Endothelial cell of umbilical vein (primary cell): ENCODE results near the gene IFNA2. TPM values are rescaled to one million over a fixed set of nuclear protein-coding genes. Genes with fewer than 3 reads are reported as not detected.

ENCODE experiments used
- BruUV-seq: library from RNA; stranded (reverse); fragments of 400-500 nt; replicated peaks from 2 replicates; lab custom pipeline; 2021; lab: Mats Ljungman, UMichigan
- CTCF ChIA-PET: fragments of 300-600, 350-600 bp; sonication (Branson Sonifier 250); formaldehyde crosslinking; loops from one replicate; lab custom pipeline; 2021; ENCODE audit warnings: antibody characterized with exemption, inconsistent platforms; lab: Charles Lee
- POLR2A ChIA-PET: fragments of 300-600, 350-600 bp; sonication (Branson Sonifier 250); formaldehyde crosslinking; loops from one replicate; lab custom pipeline; 2021; ENCODE audit warnings: antibody characterized with exemption, inconsistent platforms; lab: Charles Lee
- DNase-seq: peaks from one replicate; pipeline ENCODE4 v3.0.0-alpha.2; 2011; ENCODE audit warnings: low read depth, low spot score
- FAIRE-seq: peaks from 2 replicates; lab custom pipeline; 2011; peaks lifted over from hg19 to GRCh38; lab: Jason Lieb, UNC
- H2AFZ ChIP-seq: 2 replicates; pipeline ENCODE4 v1.6.0; 2012; ENCODE audit warnings: low read depth, low read length, control low read depth, inconsistent platforms
- H3K27ac ChIP-seq: 2 replicates; pipeline ENCODE4 v1.5.1; 2011; ENCODE audit warnings: low read depth, mild to moderate bottlenecking, control low read depth, low read length, moderate library complexity; ENCODE audit not compliant: insufficient read depth
- H3K27me3 ChIP-seq, 2 experiments: 2 replicates each; pipeline versions ENCODE4 v1.6.0 to v1.6.1; 2011; ENCODE audit warnings: low read length in 2 of 2, mixed read lengths in 1 of 2; ENCODE audit not compliant: control insufficient read depth in 2 of 2, insufficient read depth in 2 of 2
- H3K36me3 ChIP-seq, 2 experiments: 2 replicates in 1 of 2; 3 replicates in 1 of 2; pipeline ENCODE4 v1.5.1; 2011; ENCODE audit warnings: low read length in 2 of 2, mild to moderate bottlenecking in 1 of 2, moderate library complexity in 1 of 2; ENCODE audit not compliant: control insufficient read depth in 2 of 2, insufficient read depth in 2 of 2; ENCODE audit errors: extremely low read depth in 1 of 2
- H3K4me1 ChIP-seq: 3 replicates; pipeline ENCODE4 v1.5.1; 2011; ENCODE audit warnings: mild to moderate bottlenecking, low read length; ENCODE audit not compliant: control insufficient read depth, insufficient read depth; ENCODE audit errors: extremely low read depth
- H3K4me2 ChIP-seq: 2 replicates; pipeline ENCODE4 v1.6.1; 2011; ENCODE audit warnings: low read length, control low read depth, mixed read lengths; ENCODE audit not compliant: insufficient read depth
- H3K4me3 ChIP-seq, 3 experiments: fragments of 200-600 bp in 1 of 3; sonication (generic), shearing (Covaris generic) in 1 of 3; replicated peaks in 1 of 3; 2 replicates each; pipeline ENCODE4 v1.5.1; 2011 to 2016; ENCODE audit warnings: control low read depth in 3 of 3, low read length in 3 of 3, mild to moderate bottlenecking in 2 of 3, inconsistent platforms in 1 of 3, low read depth in 1 of 3, moderate library complexity in 1 of 3; ENCODE audit not compliant: insufficient read depth in 1 of 3
- H3K79me2 ChIP-seq: 2 replicates; pipeline ENCODE4 v1.6.0; 2012; ENCODE audit warnings: low read length, inconsistent platforms; ENCODE audit not compliant: control insufficient read depth, insufficient read depth
- H3K9ac ChIP-seq: replicated peaks from 2 replicates; pipeline ENCODE3; 2011; ENCODE audit warnings: low read length, control low read depth; ENCODE audit not compliant: insufficient read depth; ENCODE audit errors: extremely low read depth
- H3K9me1 ChIP-seq: replicated peaks from 3 replicates; pipeline ENCODE4 v1.6.0; 2011; ENCODE audit warnings: mild to moderate bottlenecking, low read length; ENCODE audit not compliant: control insufficient read depth, insufficient read depth; ENCODE audit errors: extremely low read depth
- H3K9me3 ChIP-seq: replicated peaks from 2 replicates; pipeline ENCODE4 v1.5.1; 2012; ENCODE audit warnings: low read length, inconsistent platforms; ENCODE audit not compliant: control insufficient read depth, insufficient read depth
- H4K20me1 ChIP-seq: replicated peaks from 2 replicates; pipeline ENCODE3; 2011; ENCODE audit warnings: mild to moderate bottlenecking, low read length; ENCODE audit not compliant: control insufficient read depth, insufficient read depth; ENCODE audit errors: extremely low read depth
- CTCF ChIP-seq, 2 donors: IDR thresholded peaks; 1 replicate in 1 of 2; 2 replicates in 1 of 2; pipeline ENCODE4 v1.5.1; 2011; ENCODE audit warnings: low read length in 2 of 2, mild to moderate bottlenecking in 2 of 2, moderate library complexity in 2 of 2, control low read depth in 1 of 2, inconsistent platforms in 1 of 2, low read depth in 1 of 2; ENCODE audit not compliant: insufficient read depth in 1 of 2; ENCODE audit errors: extremely low read depth in 1 of 2
- EZH2 ChIP-seq: IDR thresholded peaks from 2 replicates; pipeline ENCODE4 v1.6.1; 2012; ENCODE audit warnings: borderline replicate concordance, low read depth, mild to moderate bottlenecking, moderate library complexity, low read length, inconsistent platforms; ENCODE audit not compliant: severe bottlenecking
- FOS ChIP-seq: IDR thresholded peaks from 2 replicates; pipeline ENCODE4 v1.6.1; 2011; ENCODE audit warnings: mild to moderate bottlenecking, low read length, moderate library complexity, borderline replicate concordance; ENCODE audit not compliant: insufficient read depth
- GATA2 ChIP-seq: IDR thresholded peaks from 2 replicates; pipeline ENCODE4 v1.7.0; 2011; ENCODE audit warnings: low read depth, mild to moderate bottlenecking, moderate library complexity, mixed read lengths, low read length; ENCODE audit not compliant: insufficient read length, insufficient read depth
- MYC ChIP-seq: IDR thresholded peaks from one replicate; pipeline ENCODE4 v1.6.1; 2011; ENCODE audit warnings: mild to moderate bottlenecking, low read depth, low read length
- POLR2AphosphoS5 ChIP-seq: IDR thresholded peaks from 2 replicates; pipeline ENCODE4 v1.6.1; 2012; ENCODE audit warnings: low read depth, mild to moderate bottlenecking, control low read depth, low read length, moderate library complexity; ENCODE audit not compliant: insufficient read depth
- dilution Hi-C: fragments of 300-500 bp; cut with MboI; formaldehyde crosslinking; loops from one replicate; pipeline ENCODE4 v1.15.0; 2019; ENCODE audit warnings: low sequenced_read_pairs; ENCODE audit not compliant: extremely low pct_ligation_motif_present
- intact Hi-C: fragments of 100-400 bp; cut with micrococcal nuclease; formaldehyde crosslinking; loops from one replicate; pipeline ENCODE4 v1.10.0; 2022
- polyA plus RNA-seq, 4 experiments: library from polyadenylated mRNA; depleted of rRNA in 3 of 4; stranded (reverse) in 3 of 4; unstranded in 1 of 4; fragments of >200 nt; gene quantifications; 2 replicates each; pipeline versions ENCODE4 v1.2.1 to v1.2.3, GENCODE V29; 2011 to 2012; ENCODE audit warnings: missing spikeins in 1 of 4
- total RNA-seq: library from RNA; stranded (reverse); gene quantifications from 2 replicates; pipeline ENCODE4 v1.2.3, GENCODE V29; 2021
- TF ChIP-seq, protein P1 (sequence below): IDR thresholded peaks from 2 replicates; pipeline ENCODE4 v1.6.1; 2011; ENCODE audit not compliant: insufficient read depth, insufficient read length

The IFNA2 gene
- total and polyA plus RNA-seq, 2 donors (not counting 3 experiments of a cell fraction or from before 2014, with no cell fraction given): not detected

DNA sequence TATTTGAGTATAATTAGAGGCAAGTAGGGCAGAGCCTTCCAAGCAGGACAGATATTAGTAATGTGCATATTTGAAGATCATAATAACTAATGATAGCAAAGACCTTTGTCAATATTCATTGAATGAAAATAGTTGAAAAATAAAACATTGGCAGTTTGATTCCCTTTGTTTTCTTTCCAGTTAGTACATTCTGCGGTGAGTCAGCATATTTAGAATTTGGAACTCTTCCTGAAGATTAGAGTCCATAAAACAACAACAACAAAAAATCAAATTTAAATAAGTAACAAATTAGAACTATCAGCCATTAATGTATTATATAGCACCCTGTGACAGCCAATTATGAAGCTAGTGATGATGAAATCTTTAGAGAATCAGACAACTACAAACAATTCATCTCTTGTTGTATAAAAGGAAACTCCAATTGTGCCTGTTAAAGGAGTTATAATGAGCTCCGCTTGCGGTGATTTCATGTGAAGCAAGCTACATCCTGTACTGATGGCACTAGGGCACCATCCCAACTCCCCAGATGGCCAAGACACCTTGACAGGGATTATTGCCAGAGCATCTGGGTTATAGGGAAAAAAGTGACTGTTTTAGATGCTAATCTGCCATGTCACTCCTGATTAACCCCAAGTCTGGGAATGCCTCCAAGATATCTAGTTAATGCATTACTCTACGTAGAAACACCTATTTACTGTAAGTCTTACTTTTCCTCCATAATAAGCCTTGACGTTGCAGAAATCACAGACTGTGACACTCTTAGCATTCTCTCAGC lies 30.5 kb upstream of the IFNA2 start:
- no peaks in the 10 kb centered on the region for H4K20me1 ChIP-seq
- no peak for DNase-seq
- H3K9ac ChIP-seq: no peak overlapping the region
- H3K27me3 ChIP-seq: peaks cover 19 to 39% of the 10 kb centered on the region in 2 experiments
- no peaks in the 10 kb centered on the region for H3K79me2 ChIP-seq
- no peaks in the 10 kb centered on the region for H3K36me3 ChIP-seq
- H3K9me3 ChIP-seq: no peaks in the 10 kb centered on the region
- H3K4me3 ChIP-seq: no peak overlapping the region
- H3K4me2 ChIP-seq: no peak overlapping the region
- no TSS peak for BruUV-seq
- dilution Hi-C loops: no loop called here
- ChIA-PET CTCF (interaction anchor here (1.0 to 1.6 kb wide), 6 partner anchors 19 to 89 kb away, joined by 3 to 5 read pairs (median 4); no protein-coding TSS in a partner anchor), POLR2A (no interaction called here)
- intact Hi-C loops: no loop called here
- no peak overlapping the region for H2AFZ ChIP-seq
- no peak for FAIRE-seq
- H3K27ac ChIP-seq: no peak overlapping the region
- no peaks in the 10 kb centered on the region for H3K9me1 ChIP-seq
- TF ChIP-seq EZH2: no peak
- no peak for TF ChIP-seq MYC
- TF ChIP-seq FOS: no peak
- no peak for TF ChIP-seq CTCF (IDR thresholded peaks at IDR 0.05; ENCODE audit: extremely low read depth in 1 of 2, insufficient read depth in 1 of 2, low read depth in 1 of 2, low read length in 2 of 2)
- no peak for TF ChIP-seq GATA2
- TF ChIP-seq, protein P1, sequence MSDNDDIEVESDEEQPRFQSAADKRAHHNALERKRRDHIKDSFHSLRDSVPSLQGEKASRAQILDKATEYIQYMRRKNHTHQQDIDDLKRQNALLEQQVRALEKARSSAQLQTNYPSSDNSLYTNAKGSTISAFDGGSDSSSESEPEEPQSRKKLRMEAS: no peak
- no peak for TF ChIP-seq POLR2AphosphoS5
- H3K4me1 ChIP-seq: no peaks in the 10 kb centered on the region
